NCI-H526 (cell line): ENCODE results near the gene FGF6.
A peak's percentile ranks its signal among the peaks of the same experiment; 100 is the strongest.
"Not testable (repeated sequence)": the region's sequence is repeated elsewhere in the genome, so short reads cannot be mapped to it uniquely, and the experiment has no call there.

ENCODE experiments used
- DNase-seq, 2 experiments: peaks; one replicate each; lab custom pipeline; 2025; lab: John Stamatoyannopoulos, UW

FGF6 gene

GRCh38 chr12:4418913-4419312, 26.7 kb downstream of the FGF6 start:
- DNase-seq, result no peak

- DNase-seq, result no peak
Observed at GRCh38 chr12:4417936-4418335, 27.7 kb downstream of the FGF6 start.

GRCh38 chr12:4417455-4417854, 28.2 kb downstream of the FGF6 start:
- DNase-seq, result no peak

GRCh38 chr12:4416276-4416675, 29.3 kb downstream of the FGF6 start:
- DNase-seq, result no peak

- peak; percentile 1 to 50 for DNase-seq
Observed at GRCh38 chr12:4412465-4412864, 33.1 kb downstream of the FGF6 start.

- DNase-seq, result no peak
Observed at GRCh38 chr12:4412056-4412455, 33.6 kb downstream of the FGF6 start.

GRCh38 chr12:4407136-4407535, 38.5 kb downstream of the FGF6 start:
- DNase-seq, result no peak

GRCh38 chr12:4404877-4405637, 40.6 kb downstream of the FGF6 start:
- not testable (repeated sequence) for DNase-seq

GRCh38 chr12:4402996-4403395, 42.6 kb downstream of the FGF6 start:
- no peak for DNase-seq

- DNase-seq, result no peak
Observed at GRCh38 chr12:4401117-4401516, 44.5 kb downstream of the FGF6 start.

- no peak for DNase-seq
Observed at GRCh38 chr12:4395818-4396217, 49.8 kb downstream of the FGF6 start.

- DNase-seq, result no peak
Observed at GRCh38 chr12:4393211-4393610, 52.4 kb downstream of the FGF6 start.

- no peak for DNase-seq
Observed at GRCh38 chr12:4392223-4392742, 53.3 kb downstream of the FGF6 start.

GRCh38 chr12:4388662-4389061, 57.0 kb downstream of the FGF6 start:
- DNase-seq, result no peak

GRCh38 chr12:4388032-4388431, 57.6 kb downstream of the FGF6 start:
- no peak for DNase-seq

- DNase-seq, result no peak
Observed at GRCh38 chr12:4387607-4388006, 58.0 kb downstream of the FGF6 start.

GRCh38 chr12:4386801-4387200, 58.8 kb downstream of the FGF6 start:
- no peak for DNase-seq
